Muscle of leg (tissue), 11 donors: ENCODE measurements around the gene PXYLP1. TPM values are rescaled to one million over a fixed set of nuclear protein-coding genes. Genes with fewer than 3 reads are reported as not detected.
"Not testable (repeated sequence)": the region's sequence is repeated elsewhere in the genome, so short reads cannot be mapped to it uniquely, and the experiment has no call there.

Source experiments
- DNase-seq: peaks from one replicate; pipeline ENCODE4 v3.0.0; 2013
- H3K27ac ChIP-seq: one replicate; pipeline ENCODE4 v1.5.1; 2013; ENCODE audit warnings: mild to moderate bottlenecking, low read length, control low read depth
- H3K27me3 ChIP-seq: one replicate; pipeline ENCODE4 v1.6.1; 2013; ENCODE audit warnings: low read length; ENCODE audit not compliant: control insufficient read depth, insufficient read depth
- H3K36me3 ChIP-seq: one replicate; pipeline ENCODE4 v1.6.1; 2013; ENCODE audit warnings: low read length; ENCODE audit not compliant: control insufficient read depth, insufficient read depth
- H3K4me1 ChIP-seq: one replicate; pipeline ENCODE4 v1.6.1; 2013; ENCODE audit warnings: low read length; ENCODE audit not compliant: control insufficient read depth, insufficient read depth
- H3K4me3 ChIP-seq: one replicate; pipeline ENCODE4 v1.5.1; 2013; ENCODE audit warnings: low read length, control low read depth
- H3K9me3 ChIP-seq: replicated peaks from 2 replicates; pipeline ENCODE4 v1.6.1; 2013; ENCODE audit warnings: low read depth, low read length; ENCODE audit not compliant: control insufficient read depth
- WGBS: methylation state at CpG from one replicate; pipeline ENCODE4 v1.1.5; 2013; ENCODE audit warnings: missing lambda C conversion rate; ENCODE audit not compliant: insufficient coverage; 5-methylcytosine and 5-hydroxymethylcytosine counted together
- polyA plus RNA-seq, 8 donors: library from polyadenylated mRNA; unstranded; fragments of 120-200 nt; gene quantifications; one replicate each; pipeline versions ENCODE4 v1.2.1 to v1.2.3, GENCODE V29; 2013; ENCODE audit warnings: inconsistent platforms in 1 of 8, low replicate concordance in 1 of 8; ENCODE audit not compliant: insufficient read length in 8 of 8, insufficient read depth in 1 of 8
- total RNA-seq: library from RNA; stranded (reverse); fragments of 120-200 nt; gene quantifications from one replicate; pipeline ENCODE4 v1.2.4, GENCODE V29; 2013

Gene PXYLP1
- total and polyA plus RNA-seq, 9 donors = 12.8 to 21.8 (median 18.3) TPM

DNA sequence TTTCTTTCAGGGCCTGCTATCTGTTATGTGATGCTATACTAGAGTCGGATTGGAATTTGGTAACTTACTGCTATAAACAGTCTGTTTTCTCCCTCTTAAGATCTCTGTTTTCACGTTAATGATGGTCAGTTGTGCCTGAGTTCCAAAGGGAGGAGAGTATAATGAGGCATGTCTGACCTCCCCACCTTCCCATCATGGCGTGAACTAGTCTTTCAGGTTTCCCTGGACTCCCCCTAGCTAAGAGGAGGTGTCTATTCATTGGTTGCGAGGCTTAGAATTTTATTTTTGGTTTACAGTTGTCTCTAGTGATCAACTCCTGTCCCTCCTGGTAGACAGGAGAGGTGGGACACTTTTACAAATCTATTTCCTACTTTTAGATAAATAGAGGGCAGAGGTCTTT lies 27.8 kb upstream of the PXYLP1 start:
- no CpG with 5 or more reads among the region's 4 CpGs for WGBS

GRCh38 chr3:141204343-141204742 lies 27.3 kb upstream of the PXYLP1 start:
- Histone ChIP-seq H3K27me3 (no peaks in the 10 kb centered on the region), H3K4me1 (no peaks in the 10 kb centered on the region), H3K27ac (no peak overlapping the region), H3K36me3 (no peaks in the 10 kb centered on the region), H3K9me3 (no peaks in the 10 kb centered on the region), H3K4me3 (no peak overlapping the region)
- 85% methylated on average over 4 of the region's 4 CpGs for WGBS
- DNase-seq = no peak

More for the DNA sequence above, 27.8 kb upstream of the PXYLP1 start:
- Histone ChIP-seq H3K27ac (no peak overlapping the region), H3K4me3 (no peak overlapping the region), H3K4me1 (no peaks in the 10 kb centered on the region), H3K27me3 (no peaks in the 10 kb centered on the region), H3K36me3 (no peaks in the 10 kb centered on the region), H3K9me3 (no peaks in the 10 kb centered on the region)
- no peak for DNase-seq

- WGBS = 18% methylated on average over 1 of the region's 1 CpG
- not testable (repeated sequence) for DNase-seq, H3K27ac ChIP-seq, H3K9me3 ChIP-seq, H3K36me3 ChIP-seq, H3K27me3 ChIP-seq, H3K4me3 ChIP-seq, H3K4me1 ChIP-seq
These were observed 20.3 kb upstream of the PXYLP1 start for GRCh38 chr3:141211306-141211705.

- 100% methylated on average over 1 of the region's 2 CpGs for WGBS
- H3K9me3 ChIP-seq = no peaks in the 10 kb centered on the region
- no peaks in the 10 kb centered on the region for H3K27me3 ChIP-seq
- H3K36me3 ChIP-seq = no peaks in the 10 kb centered on the region
- no peak overlapping the region for H3K27ac ChIP-seq
- no peak overlapping the region for H3K4me3 ChIP-seq
- no peak for DNase-seq
- H3K4me1 ChIP-seq = no peaks in the 10 kb centered on the region
These were observed 19.5 kb upstream of the PXYLP1 start for GRCh38 chr3:141212101-141212500.

GRCh38 chr3:141212555-141212954 lies 19.1 kb upstream of the PXYLP1 start:
- Histone ChIP-seq H3K36me3 (no peaks in the 10 kb centered on the region), H3K4me1 (no peaks in the 10 kb centered on the region), H3K27ac (no peak overlapping the region), H3K9me3 (no peaks in the 10 kb centered on the region), H3K4me3 (no peak overlapping the region), H3K27me3 (no peaks in the 10 kb centered on the region)
- DNase-seq = no peak

DNA sequence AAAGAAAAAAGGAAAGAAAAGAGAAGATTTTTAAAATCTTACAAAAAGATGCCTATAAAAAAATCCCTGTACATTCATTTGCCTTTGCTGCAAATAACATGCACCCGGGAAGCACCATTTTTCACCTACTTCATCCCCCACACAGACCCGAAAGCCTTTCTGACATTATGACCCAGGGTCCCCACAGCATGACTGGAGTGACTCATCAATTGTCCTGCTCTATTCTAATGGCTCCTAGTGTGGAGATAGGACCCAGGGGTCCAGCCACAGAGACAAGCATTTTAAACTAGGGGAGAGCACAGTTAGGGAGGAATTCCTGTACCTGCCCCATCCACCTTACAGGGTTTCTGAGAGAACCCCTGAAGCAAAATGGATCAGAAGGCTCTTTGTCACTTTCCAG lies 14.7 kb upstream of the PXYLP1 start:
- no CpG with 5 or more reads among the region's 2 CpGs for WGBS
- Histone ChIP-seq H3K36me3 (no peaks in the 10 kb centered on the region), H3K27me3 (no peaks in the 10 kb centered on the region), H3K4me3 (no peak overlapping the region), H3K4me1 (no peaks in the 10 kb centered on the region), H3K9me3 (no peaks in the 10 kb centered on the region), H3K27ac (no peak overlapping the region)
- DNase-seq = no peak

DNA sequence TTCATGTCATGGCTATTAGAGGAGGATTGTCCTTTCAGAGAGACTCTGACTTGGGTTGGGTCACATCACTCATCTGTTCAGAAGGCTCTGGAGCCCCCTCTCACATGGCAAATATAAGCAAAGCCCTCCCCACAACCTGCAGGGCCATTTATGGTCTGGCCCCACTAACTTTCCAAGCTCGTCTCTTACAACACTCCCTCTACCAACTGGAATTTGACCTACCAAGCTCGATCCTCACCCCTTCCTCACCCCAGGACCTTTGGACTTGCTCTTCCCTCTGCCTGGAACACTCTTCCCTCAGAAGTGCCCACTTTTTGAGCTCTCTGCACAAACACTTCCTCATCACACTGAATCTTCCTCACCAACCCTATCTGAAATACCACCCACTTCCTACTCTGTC lies 14.2 kb upstream of the PXYLP1 start:
- H3K36me3 ChIP-seq = no peaks in the 10 kb centered on the region
- no peaks in the 10 kb centered on the region for H3K9me3 ChIP-seq
- 75% methylated on average over 2 of the region's 2 CpGs for WGBS
- H3K27me3 ChIP-seq = no peaks in the 10 kb centered on the region
- H3K4me3 ChIP-seq = no peak overlapping the region
- H3K4me1 ChIP-seq = no peaks in the 10 kb centered on the region
- DNase-seq = no peak
- no peak overlapping the region for H3K27ac ChIP-seq

GRCh38 chr3:141218162-141218835 lies 13.3 kb upstream of the PXYLP1 start:
- no CpG with 5 or more reads among the region's 2 CpGs for WGBS

DNA sequence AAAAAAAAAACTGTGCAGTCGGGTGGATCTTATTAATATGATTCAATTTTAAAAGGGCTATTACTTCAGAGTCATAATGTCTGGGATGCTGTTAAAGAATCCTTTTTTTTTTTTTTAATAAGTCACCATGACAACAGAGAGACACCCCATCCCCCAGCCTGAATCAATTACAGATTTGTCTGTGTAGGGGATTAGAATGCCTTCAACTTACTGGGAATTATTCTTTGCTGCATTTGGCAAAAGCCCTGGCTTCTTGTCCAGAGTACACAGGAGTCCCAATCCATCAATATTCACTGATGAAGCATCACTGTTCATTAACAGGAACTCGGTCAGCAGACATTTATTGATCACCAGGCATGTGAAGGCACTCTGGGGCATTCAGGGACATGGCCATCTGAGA lies 12.7 kb upstream of the PXYLP1 start:
- Histone ChIP-seq H3K4me1 (no peaks in the 10 kb centered on the region), H3K36me3 (no peaks in the 10 kb centered on the region), H3K27ac (no peak overlapping the region), H3K27me3 (no peaks in the 10 kb centered on the region), H3K4me3 (no peak overlapping the region), H3K9me3 (no peaks in the 10 kb centered on the region)
- no CpG with 5 or more reads among the region's 2 CpGs for WGBS
- no peak for DNase-seq

More at GRCh38 chr3:141218162-141218835, 13.3 kb upstream of the PXYLP1 start:
- DNase-seq = no peak
- Histone ChIP-seq H3K27me3 (no peaks in the 10 kb centered on the region), H3K4me3 (no peak overlapping the region), H3K27ac (no peak overlapping the region), H3K9me3 (no peaks in the 10 kb centered on the region), H3K36me3 (no peaks in the 10 kb centered on the region), H3K4me1 (no peaks in the 10 kb centered on the region)

- no peaks in the 10 kb centered on the region for H3K36me3 ChIP-seq
- H3K27ac ChIP-seq = no peak overlapping the region
- H3K27me3 ChIP-seq = no peaks in the 10 kb centered on the region
- no CpG with 5 or more reads among the region's 2 CpGs for WGBS
- no peak for DNase-seq
- peaks cover 2% of the 10 kb centered on the region for H3K4me1 ChIP-seq
- no peak overlapping the region for H3K4me3 ChIP-seq
- H3K9me3 ChIP-seq = no peaks in the 10 kb centered on the region
These were observed 7.9 kb upstream of the PXYLP1 start for GRCh38 chr3:141223673-141224166.

GRCh38 chr3:141225939-141226338 lies 5.7 kb upstream of the PXYLP1 start:
- Histone ChIP-seq H3K4me3 (no peak overlapping the region), H3K27me3 (no peaks in the 10 kb centered on the region), H3K4me1 (peaks cover 11% of the 10 kb centered on the region)

More at GRCh38 chr3:141225939-141226338, 5.7 kb upstream of the PXYLP1 start:
- Histone ChIP-seq H3K9me3 (no peaks in the 10 kb centered on the region), H3K36me3 (no peaks in the 10 kb centered on the region), H3K27ac (no peak overlapping the region)
- no peak for DNase-seq
